NCI-H2196 treated with DMSO at 0.1 percent for 48 hours (cell line): ENCODE measurements around the gene VSIG10L.

Source experiments
- DNase-seq: peaks from one replicate; lab custom pipeline; 2025; ENCODE audit not compliant: unreplicated experiment; lab: John Stamatoyannopoulos, UW

Gene VSIG10L

DNA sequence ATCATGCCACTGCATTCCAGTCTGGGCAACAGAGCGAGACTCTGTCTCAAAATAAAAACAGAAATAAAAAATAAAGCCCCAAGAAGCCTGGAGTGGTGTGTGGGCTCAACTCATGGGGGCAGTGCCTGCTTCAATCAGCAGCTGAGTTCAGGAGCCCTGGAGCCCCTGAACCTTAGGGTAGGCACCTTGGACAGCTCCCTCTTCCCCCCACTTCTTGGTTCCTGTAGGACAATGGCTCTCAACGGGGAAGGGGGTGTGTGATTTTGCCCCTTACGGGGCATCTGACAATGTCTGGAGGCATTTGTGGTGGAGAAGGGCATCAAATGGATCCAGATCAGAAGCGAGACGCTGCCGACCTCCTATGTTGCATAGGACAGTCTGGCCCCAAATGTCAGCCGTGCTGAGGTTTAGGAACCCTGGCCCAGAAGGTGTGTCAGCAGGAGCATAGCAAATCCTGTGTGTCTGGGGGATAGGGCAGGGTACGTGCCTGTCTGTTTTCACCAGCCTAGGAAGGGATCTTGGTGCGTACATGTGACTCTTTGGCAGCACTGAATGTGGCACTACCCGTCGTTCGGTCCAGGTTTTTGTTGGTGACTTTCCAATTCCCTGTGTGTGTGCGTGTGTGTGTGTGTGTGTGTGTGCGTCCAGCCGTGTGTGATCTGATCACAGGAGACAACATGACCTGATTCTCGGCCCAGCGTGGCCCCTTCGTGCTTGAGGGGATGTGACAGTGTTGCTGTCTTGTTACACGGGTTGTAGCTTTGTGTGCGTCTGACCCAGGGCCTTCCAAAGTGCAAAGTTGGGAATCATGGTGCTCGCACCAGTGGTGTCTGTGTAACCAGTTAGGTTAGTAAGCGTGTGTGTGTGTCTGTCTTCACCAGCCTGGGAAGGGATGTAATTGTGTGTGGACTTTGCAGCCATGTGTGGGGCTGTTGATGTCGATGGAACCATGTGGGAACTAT is 23.0 kb downstream of the VSIG10L start:
- no peak for DNase-seq

DNA sequence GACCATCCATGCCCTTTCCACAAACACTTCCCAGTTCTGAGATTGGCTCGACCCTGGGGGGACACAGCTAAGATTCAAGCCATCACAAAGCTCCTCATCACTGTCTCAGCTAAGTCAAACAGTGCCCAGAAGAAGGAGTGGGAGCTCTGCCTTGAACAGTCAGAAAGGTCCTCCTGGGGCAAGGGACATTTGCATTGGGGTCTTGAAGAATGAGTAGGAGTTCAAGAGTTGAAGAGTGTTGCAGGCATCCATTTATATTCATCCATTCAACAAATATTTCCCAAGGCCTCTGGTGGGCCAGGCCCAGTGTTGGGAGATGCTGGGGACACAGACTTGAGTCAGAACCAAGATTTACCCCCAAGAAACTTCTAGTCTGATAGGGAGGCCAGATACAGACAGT is 24.0 kb downstream of the VSIG10L start:
- no peak for DNase-seq

DNA sequence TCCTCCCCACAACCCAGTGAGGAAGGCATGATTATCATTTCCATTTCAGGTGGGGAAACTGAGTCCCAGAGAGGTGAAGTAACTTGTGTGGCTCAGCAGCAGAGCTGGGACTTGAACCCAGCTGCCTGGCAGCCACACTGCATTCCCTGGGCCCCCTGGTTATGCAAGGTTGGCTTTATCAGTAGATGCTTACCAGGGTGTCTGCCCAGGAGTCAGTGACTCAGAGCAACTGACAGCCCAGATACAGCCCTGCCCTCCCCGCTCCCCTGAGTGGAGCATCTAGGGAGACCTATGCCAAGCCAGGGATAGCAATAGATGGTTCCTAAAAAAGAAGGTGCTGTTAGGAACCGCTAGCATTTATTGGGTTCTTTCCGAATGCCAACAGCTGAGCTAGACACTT is 24.6 kb downstream of the VSIG10L start:
- no peak for DNase-seq

- DNase-seq, result no peak
Measured at GRCh38 chr19:51316688-51317087, 25.3 kb downstream of the VSIG10L start.

GRCh38 chr19:51311351-51312257 is 30.3 kb downstream of the VSIG10L start, which contains the start of gene IGLON5:
IGLON5 (plus strand) TSS chr19:51311644; CDS start chr19:51311848, 204 bp downstream.
- no peak for DNase-seq

DNA sequence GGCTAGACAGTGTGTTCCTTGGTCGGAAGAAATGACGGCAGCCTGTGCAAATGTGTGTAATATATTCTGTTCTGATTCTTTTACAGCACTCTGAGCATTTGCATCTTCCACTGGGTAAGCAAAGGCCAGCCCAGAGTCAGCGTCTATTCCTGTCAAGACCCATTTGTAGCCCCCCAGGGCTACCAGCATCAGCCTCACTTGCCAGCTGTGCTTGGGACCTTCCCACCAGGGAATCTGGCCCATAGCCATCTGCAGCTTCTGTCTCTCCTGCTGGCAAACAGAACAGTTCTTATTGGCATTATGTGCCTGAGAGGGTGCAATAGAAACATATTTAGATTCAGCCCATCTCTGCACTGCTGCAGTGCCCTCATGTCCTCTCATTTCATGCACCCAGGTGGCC is 36.5 kb downstream of the VSIG10L start:
- no peak for DNase-seq

DNA sequence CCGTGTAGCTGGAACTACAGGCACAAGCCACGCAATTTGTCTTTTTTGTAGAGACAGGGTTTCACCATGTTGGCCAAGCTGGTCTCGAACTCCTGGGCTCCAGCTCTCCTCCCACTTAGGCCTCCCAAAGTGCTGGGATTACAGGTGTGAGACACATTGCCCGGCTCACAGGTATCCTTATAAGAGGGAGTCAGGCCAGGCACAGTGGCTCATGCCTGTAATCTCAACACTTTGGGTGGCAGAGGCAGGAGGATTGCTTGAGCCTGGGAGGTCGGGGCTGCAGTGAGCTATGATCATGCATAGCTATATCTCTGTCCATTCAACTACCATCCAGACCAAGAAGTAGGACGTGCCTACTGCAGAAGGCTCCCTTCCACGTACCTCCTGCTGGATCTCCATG is 40.7 kb downstream of the VSIG10L start:
- DNase-seq, result no peak

DNA sequence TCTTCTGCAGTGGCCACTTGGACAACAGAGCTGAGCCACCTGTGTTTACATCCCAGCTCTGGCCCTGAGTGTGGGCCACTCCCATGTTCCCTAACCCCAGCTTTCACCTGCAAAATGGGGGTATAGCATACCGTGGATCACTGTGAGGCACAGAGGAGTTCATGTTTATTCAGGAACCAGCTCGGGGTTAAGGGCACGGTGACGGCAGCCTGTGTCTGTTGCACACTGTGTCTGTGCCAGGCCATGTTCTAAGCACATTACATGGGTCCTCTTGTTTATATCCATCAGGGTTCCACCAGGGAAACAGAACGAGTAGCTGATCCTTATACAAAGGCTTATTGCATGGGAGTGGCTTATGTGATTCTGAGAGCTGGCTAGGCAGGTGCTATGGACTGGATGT is 44.5 kb downstream of the VSIG10L start:
- DNase-seq, result no peak

- no peak for DNase-seq
Measured at GRCh38 chr19:51296336-51297093, 45.4 kb downstream of the VSIG10L start.

DNA sequence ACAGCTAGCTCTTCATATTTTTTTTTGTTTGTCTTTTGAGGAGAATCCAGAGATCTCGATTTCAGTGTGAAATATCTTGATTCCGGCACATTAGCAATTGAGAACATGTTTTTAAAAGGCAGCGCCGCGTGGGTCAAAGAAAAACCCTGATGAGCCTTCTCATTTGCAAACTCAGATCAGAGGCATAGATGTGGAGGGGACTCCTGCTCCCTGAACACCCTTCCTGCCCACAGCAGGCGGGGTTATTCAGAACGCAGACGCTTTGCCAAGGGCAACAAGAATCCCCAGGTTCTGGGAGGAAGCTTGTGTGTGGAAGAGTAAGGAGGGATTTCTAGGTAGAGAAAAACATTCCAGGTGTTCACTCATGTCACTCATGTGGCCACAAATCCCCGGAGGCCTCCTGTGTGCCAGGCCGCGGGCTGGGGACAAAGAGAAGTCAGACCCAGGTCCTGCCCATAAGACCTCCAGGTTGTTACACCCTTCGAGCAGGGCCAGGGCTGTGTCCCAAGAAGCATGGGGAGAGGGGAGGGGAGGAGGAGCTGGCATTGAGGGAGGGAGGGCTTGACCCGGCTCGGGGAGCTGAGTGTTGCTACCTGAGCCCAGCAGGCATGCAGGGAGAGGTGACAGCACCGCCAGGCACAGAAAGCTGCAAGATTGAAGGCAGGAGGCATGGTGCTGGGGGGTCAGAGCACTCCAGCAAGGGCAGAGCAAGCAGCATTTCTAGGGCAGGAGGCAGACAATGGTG is 46.4 kb downstream of the VSIG10L start:
- no peak for DNase-seq

DNA sequence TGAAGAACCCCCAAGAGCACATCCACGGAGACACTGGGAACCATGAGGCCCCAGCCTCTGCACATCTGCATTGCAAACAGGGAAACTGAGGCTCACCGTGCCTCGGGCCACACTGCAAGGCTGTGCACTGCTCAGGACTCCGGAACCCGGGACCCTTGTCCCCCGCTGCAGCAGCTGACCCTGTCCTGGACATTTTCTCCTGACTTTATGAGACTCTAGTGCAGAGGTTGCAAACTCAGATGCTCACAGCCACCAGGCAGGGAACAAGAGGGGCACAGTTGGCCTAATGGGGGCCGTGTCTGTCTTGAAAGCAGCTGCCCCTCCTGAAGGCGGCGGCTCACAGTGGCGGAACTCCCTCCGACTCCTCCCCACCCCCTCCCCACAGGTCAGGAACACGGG is 47.0 kb downstream of the VSIG10L start:
- no peak for DNase-seq

DNA sequence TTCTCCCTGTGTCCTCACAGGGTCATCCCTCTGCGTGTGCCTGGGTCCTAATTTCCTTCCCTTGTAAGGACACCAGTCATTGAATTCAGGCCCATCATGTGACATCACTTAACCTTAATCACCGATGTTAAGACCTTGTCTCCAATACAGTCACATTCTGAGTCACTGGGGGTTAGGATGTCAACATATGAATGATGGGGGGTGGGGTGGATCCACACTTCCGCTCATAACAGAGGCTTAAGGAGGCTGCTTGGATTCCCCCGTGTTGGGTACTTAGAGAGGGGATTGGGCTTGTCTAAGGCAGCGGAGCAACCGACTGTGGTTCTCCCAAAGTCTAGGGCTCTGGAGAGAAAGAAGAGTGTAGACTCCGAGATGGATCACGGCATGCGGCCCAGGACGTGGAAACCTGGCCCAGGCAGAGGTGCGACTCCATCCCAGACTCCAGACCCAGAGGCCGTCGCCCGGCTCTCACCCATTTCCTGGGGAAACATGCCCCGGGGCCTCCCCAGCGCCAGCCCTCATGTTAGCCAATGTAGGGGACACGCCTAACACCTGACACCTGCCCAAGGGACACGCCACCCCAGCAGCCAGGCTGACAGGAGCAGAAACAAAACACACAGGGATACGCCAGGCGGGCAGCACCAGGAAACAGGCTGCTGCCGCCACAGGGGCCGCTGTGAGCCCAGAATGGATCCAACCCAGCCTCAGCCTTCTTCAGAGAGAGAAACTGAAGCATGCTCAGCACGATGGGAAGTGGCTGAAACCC is 47.5 kb downstream of the VSIG10L start:
- DNase-seq, result no peak

DNA sequence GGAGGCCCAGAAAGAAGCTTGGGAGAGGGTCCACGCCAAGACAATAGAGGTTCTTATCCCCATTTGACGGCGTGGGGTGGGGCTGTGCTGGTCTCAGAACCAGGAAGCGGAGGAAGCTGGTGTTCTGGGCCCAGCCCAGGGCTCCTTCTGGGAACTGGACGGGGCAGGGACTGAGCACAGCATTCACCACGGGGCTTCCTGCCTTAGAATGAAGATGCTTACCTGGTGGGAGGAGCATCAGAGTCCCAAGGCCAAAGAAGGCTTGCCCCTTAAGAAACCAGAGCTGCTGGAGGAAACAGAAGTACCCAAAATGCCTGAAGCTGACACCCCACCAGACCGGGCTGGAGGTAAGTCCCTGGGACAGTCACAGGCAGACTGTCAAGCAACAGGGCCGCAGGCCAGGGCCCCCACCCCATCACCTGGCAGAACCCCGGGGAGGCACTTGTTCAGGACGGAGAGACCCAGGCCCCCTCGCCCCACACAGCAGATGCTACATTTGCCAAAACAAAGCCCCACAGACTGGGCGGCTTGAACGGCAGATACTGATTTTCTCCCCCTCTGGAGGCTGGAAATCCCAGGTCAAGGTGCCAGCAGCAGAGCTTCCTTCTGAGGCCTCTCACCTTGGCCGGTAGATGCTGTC is 48.2 kb downstream of the VSIG10L start:
- no peak for DNase-seq

DNA sequence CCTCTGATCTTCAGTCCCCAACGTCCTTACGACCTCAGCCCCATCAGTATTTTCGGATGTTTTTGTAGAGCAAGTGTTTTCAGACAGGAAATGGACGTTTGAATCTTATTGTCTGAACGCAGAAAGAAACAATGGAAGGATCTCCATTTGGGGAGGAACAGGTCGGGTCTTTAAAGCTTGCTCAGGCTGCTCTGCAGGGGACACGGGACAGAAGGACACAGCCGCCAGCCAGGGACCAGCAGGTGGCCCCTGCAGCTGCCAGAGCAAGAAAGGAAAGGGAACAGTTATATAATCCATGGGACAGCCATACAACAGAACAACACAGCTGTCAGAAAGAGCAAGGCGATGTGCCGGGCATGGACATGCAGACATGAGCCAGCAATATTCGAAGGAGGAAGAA is 49.0 kb downstream of the VSIG10L start:
- DNase-seq, result no peak

DNA sequence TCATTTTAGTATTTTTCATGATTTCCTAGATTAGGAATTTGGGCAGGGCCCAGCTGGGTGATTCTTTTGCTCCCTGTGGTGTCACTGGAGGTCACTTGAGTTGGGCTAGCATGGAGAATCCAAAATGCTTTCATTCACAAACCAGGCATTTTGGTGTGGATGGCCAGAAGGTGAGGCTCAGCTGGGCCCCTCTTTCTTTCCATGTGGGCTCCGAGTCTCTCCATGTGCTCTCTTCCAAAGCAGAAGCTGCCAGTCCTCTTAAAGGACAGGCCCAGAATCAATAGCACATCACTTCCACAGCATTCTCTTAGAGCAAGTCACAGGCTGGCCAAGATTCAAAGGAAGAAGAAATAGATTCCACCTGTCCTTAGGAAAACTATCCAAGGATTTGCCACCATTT is 52.3 kb downstream of the VSIG10L start:
- DNase-seq, result no peak

DNA sequence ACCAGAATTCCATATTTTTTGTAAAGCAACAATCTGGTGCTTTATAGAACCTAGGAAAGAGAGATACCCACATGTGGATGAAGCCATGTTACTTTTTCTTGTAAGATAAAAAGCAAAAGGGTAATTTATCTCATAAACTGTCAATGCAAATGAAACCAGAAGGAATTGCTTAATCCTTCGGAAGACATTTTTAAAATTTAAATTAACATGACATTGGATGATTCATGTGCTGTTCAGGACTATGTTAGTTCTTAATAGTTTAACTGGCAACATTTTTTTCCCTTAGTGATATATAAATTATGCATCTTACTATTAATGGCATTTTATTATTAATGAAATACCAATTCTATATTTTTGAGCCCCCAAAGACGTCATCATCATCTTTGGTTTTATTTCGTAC is 56.3 kb downstream of the VSIG10L start:
- no peak for DNase-seq

- no peak for DNase-seq
Measured at GRCh38 chr19:51282335-51282734, 59.6 kb downstream of the VSIG10L start.
